K562 (cell line): ENCODE results near the gene COX18. TPM values are rescaled to one million over a fixed set of nuclear protein-coding genes. Genes with fewer than 3 reads are reported as not detected.

ENCODE experiments used
- ATAC-seq: fragments of 200-7000 bp; cut with Tn5 transposase; 3 replicates; pipeline ENCODE4 v1.9.1; 2020; ENCODE audit warnings: moderate library complexity
- BruUV-seq: library from RNA; stranded (reverse); fragments of 400-500 nt; replicated peaks from 2 replicates; lab custom pipeline; 2021; lab: Mats Ljungman, UMichigan
- CTCF ChIA-PET: fragments of 300-600 bp; formaldehyde crosslinking; extraction: SDS; loops from one replicate; lab custom pipeline; 2021; ENCODE audit warnings: low intra/inter-chr PET ratio; lab: Yijun Ruan, JAX
- POLR2A ChIA-PET: fragments of 300-600, 350-650 bp; sonication (Branson Sonifier 250); formaldehyde crosslinking; extraction: SDS; loops from one replicate; lab custom pipeline; 2021; ENCODE audit warnings: antibody characterized with exemption, inconsistent platforms; lab: Yijun Ruan, JAX
- DNase-seq, 4 experiments: peaks; one replicate each; pipeline versions ENCODE4 v3.0.0 to v3.0.0-alpha.2; 2011 to 2018; ENCODE audit warnings: low spot score in 3 of 4, mixed read lengths in 3 of 4; ENCODE audit errors: extremely low read depth in 1 of 4
- FAIRE-seq: peaks from 2 replicates; lab custom pipeline; 2011; peaks lifted over from hg19 to GRCh38; lab: Jason Lieb, UNC
- H2AFZ ChIP-seq: 2 replicates; pipeline ENCODE4 v1.6.0; 2011; ENCODE audit warnings: low read depth, low read length, control low read depth, inconsistent platforms
- H3K27ac ChIP-seq: fragments of 200-600 bp; 3 replicates; pipeline ENCODE4 v1.8.0; 2011; ENCODE audit warnings: low read depth, mild to moderate bottlenecking, control low read depth, inconsistent platforms, low read length, moderate library complexity, mixed read lengths; ENCODE audit errors: extremely low read depth
- H3K27me3 ChIP-seq, 2 experiments: fragments of 300-600 bp in 1 of 2; 2 replicates in 1 of 2; 3 replicates in 1 of 2; pipeline versions ENCODE4 v1.6.0 to v1.8.0; 2011; ENCODE audit warnings: inconsistent platforms in 2 of 2, low read length in 2 of 2, mild to moderate bottlenecking in 1 of 2, mixed read lengths in 1 of 2, moderate library complexity in 1 of 2; ENCODE audit not compliant: control insufficient read depth in 2 of 2, insufficient read depth in 2 of 2
- H3K36me3 ChIP-seq: fragments of 300-600 bp; 3 replicates; pipeline ENCODE4 v1.8.0; 2011; ENCODE audit warnings: mild to moderate bottlenecking, low read length, inconsistent platforms; ENCODE audit not compliant: control insufficient read depth, insufficient read depth
- H3K4me1 ChIP-seq, 2 experiments: fragments of 200-600 bp in 1 of 2; replicated peaks in 1 of 2; 2 replicates in 1 of 2; 3 replicates in 1 of 2; pipeline versions ENCODE4 v1.5.1 to v1.8.0; 2011; ENCODE audit warnings: inconsistent platforms in 2 of 2, low read length in 2 of 2, mild to moderate bottlenecking in 1 of 2, mixed read lengths in 1 of 2, moderate library complexity in 1 of 2; ENCODE audit not compliant: control insufficient read depth in 2 of 2, insufficient read depth in 2 of 2
- H3K4me2 ChIP-seq: 2 replicates; pipeline ENCODE4 v1.6.1; 2011; ENCODE audit warnings: low read length, control low read depth, inconsistent platforms, mixed read lengths; ENCODE audit not compliant: insufficient read depth
- H3K4me3 ChIP-seq: fragments of 200-600 bp; sonication (generic), shearing (Covaris generic); 2 replicates; pipeline ENCODE4 v1.5.1; 2016; ENCODE audit warnings: control low read depth, inconsistent platforms
- H3K79me2 ChIP-seq: fragments of 200-600 bp; 3 replicates; pipeline ENCODE4 v1.8.0; 2011; ENCODE audit warnings: low read length, inconsistent platforms; ENCODE audit not compliant: control insufficient read depth, insufficient read depth
- H3K9ac ChIP-seq, 2 experiments: 2 replicates each; pipeline versions ENCODE4 v1.6.0 to v1.6.1; 2011; ENCODE audit warnings: low read depth in 2 of 2, low read length in 2 of 2, control low read depth in 1 of 2, inconsistent platforms in 1 of 2, mild to moderate bottlenecking in 1 of 2, mixed read lengths in 1 of 2; ENCODE audit not compliant: insufficient read depth in 1 of 2
- H3K9me1 ChIP-seq: one replicate; pipeline ENCODE4 v1.6.0; 2011; ENCODE audit warnings: inconsistent platforms, mild to moderate bottlenecking, low read length, moderate library complexity; ENCODE audit not compliant: control insufficient read depth, insufficient read depth
- H3K9me3 ChIP-seq: replicated peaks from 2 replicates; pipeline ENCODE4 v1.5.1; 2011; ENCODE audit warnings: low read depth, low read length, inconsistent platforms; ENCODE audit not compliant: control insufficient read depth, insufficient read depth
- H4K20me1 ChIP-seq: replicated peaks from 2 replicates; pipeline ENCODE4 v1.6.1; 2011; ENCODE audit warnings: low read length, inconsistent platforms, mixed read lengths; ENCODE audit not compliant: control insufficient read depth, insufficient read depth
- ARID4B ChIP-seq: sonication (generic); formaldehyde crosslinking; IDR thresholded peaks from 2 replicates; pipeline ENCODE4 v1.8.0; 2022; ENCODE audit warnings: mild to moderate bottlenecking, missing genetic modification reagents
- ATF7 ChIP-seq: fragments of 450-650 bp; IDR thresholded peaks from 2 replicates; pipeline ENCODE4 v1.7.1; 2014; ENCODE audit warnings: mild to moderate bottlenecking, moderate library complexity
- CAMTA2 ChIP-seq: fragments of 250-450 bp; sonication (Bioruptor Pico); conservative IDR thresholded peaks from 2 replicates; pipeline ENCODE4 v1.5.1; 2022
- FOXK1 ChIP-seq: sonication (generic); formaldehyde crosslinking; IDR thresholded peaks from 2 replicates; pipeline ENCODE4 v1.8.0; 2022; ENCODE audit warnings: missing genetic modification reagents, mild to moderate bottlenecking, borderline replicate concordance
- HDAC8 ChIP-seq: fragments of 450-650 bp; IDR thresholded peaks from 2 replicates; pipeline ENCODE4 v1.6.1; 2016; ENCODE audit warnings: mild to moderate bottlenecking, missing genetic modification characterization, moderate library complexity, missing compliant biosample characterization
- HMG20A ChIP-seq: fragments of 450-650 bp; formaldehyde crosslinking; conservative IDR thresholded peaks from 2 replicates; pipeline ENCODE4 v1.4.0; 2020; ENCODE audit warnings: mild to moderate bottlenecking, mixed read lengths
- MCM7 ChIP-seq, 2 experiments: fragments of 450-650 bp; IDR thresholded peaks; 2 replicates each; pipeline ENCODE4 v1.6.1; 2016 to 2018
- NBN ChIP-seq: fragments of 450-650 bp; IDR thresholded peaks from 2 replicates; pipeline ENCODE4 v1.6.1; 2016; ENCODE audit warnings: low read depth, mild to moderate bottlenecking
- SAP30 ChIP-seq: fragments of 200-600 bp; sonication (generic); IDR thresholded peaks from 2 replicates; pipeline ENCODE4 v1.6.1; 2012; ENCODE audit warnings: borderline replicate concordance, low read depth, mild to moderate bottlenecking, moderate library complexity, low read length, control low read depth, inconsistent platforms; ENCODE audit not compliant: insufficient read depth, poor library complexity, severe bottlenecking
- SMARCA5 ChIP-seq: fragments of 450-650 bp; IDR thresholded peaks from 2 replicates; pipeline ENCODE4 v1.6.1; 2016
- THRAP3 ChIP-seq: fragments of 450-650 bp; IDR thresholded peaks from 2 replicates; pipeline ENCODE4 v1.6.1; 2016; ENCODE audit warnings: mild to moderate bottlenecking, inconsistent platforms, borderline replicate concordance
- ZNF165 ChIP-seq: fragments of 250-450 bp; sonication (Bioruptor Pico); IDR thresholded peaks from 2 replicates; pipeline ENCODE4 v1.4.0; 2020; ENCODE audit warnings: borderline replicate concordance
- WGBS: fragments of 100-300 bp; shearing (Covaris generic); methylation state at CpG from one replicate; pipeline ENCODE4 v1.1.6; 2016; ENCODE audit warnings: low coverage, mixed read lengths; ENCODE audit not compliant: insufficient coverage; ENCODE audit errors: missing lambda C conversion rate; 5-methylcytosine and 5-hydroxymethylcytosine counted together
- in situ Hi-C: fragments of 300-500 bp; cut with MboI; formaldehyde crosslinking; loops from 4 replicates; pipeline ENCODE4 v1.15.0; 2018; ENCODE audit warnings: inconsistent platforms, mixed read lengths
- intact Hi-C: fragments of 100-400 bp; cut with micrococcal nuclease; formaldehyde crosslinking; loops from 2 replicates; pipeline ENCODE4 v1.14.2; 2022
- polyA plus RNA-seq, 8 experiments: library from polyadenylated mRNA; depleted of rRNA in 4 of 8; stranded (reverse) in 5 of 8; unstranded in 3 of 8; fragments of >200 nt; fragmentation: Nextera tagmentation in 2 of 8; fragmentation: Illumina TruSeq in 1 of 8; extraction: Ambion mirVana in 2 of 8; extraction: Trizol in 1 of 8; gene quantifications; 2 replicates each; pipeline versions ENCODE4 v1.2.1 to v1.2.3, GENCODE V29; 2011 to 2014; ENCODE audit warnings: inconsistent platforms in 1 of 8, missing spikeins in 1 of 8
- total RNA-seq, 7 experiments: library from RNA; depleted of rRNA in 6 of 7; stranded (reverse); fragments of >200 nt in 6 of 7; fragmentation: Illumina TruSeq in 2 of 7; extraction: Trizol in 2 of 7; gene quantifications; 2 replicates each; pipeline versions ENCODE4 v1.2.1 to v1.2.3, GENCODE V29; 2011 to 2021; ENCODE audit warnings: low replicate concordance in 1 of 7
- TF ChIP-seq, protein P1 (sequence below), 3 experiments: fragments of 200-800 bp in 1 of 3; fragments of 250-450 bp in 1 of 3; fragments of 450-650 bp in 1 of 3; sonication (Bioruptor Pico) in 1 of 3; sonication (Bioruptor generic) in 1 of 3; formaldehyde crosslinking in 1 of 3; IDR thresholded peaks; 2 replicates each; pipeline versions ENCODE4 v1.6.1 to v1.8.0; 2016 to 2022; ENCODE audit warnings: mild to moderate bottlenecking in 2 of 3, missing genetic modification characterization in 2 of 3, missing compliant biosample characterization in 1 of 3, moderate library complexity in 1 of 3

Gene COX18
- total and polyA plus RNA-seq, 9 of the 15 experiments (the other 6 are each of a cell fraction or from before 2014, with no cell fraction given): 7.0 to 21.3 (median 14.7) TPM

DNA sequence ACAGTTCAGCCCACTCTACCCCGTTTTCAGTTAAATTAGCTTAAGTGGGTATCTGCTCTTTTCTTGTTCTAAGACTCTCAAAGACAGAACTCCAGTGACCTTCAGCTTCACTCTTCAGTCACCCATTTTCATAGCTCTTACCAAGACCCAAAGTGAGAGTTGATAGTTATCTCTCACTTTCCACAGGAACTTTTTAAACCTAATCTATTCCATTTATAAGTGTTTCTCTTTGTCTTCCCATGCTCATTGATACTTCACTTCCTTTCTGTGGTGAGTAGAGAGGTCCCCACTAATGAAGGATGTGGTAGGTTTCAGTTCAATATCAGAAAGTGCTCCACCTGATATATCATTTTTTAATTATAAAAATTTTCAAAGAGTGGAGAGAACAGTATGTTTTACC lies 33.4 kb downstream of the COX18 start:
- H2AFZ ChIP-seq: no peak overlapping the region
- in situ Hi-C loops (no loop called here), intact Hi-C loops (loop anchor here (5.0 kb wide), 1 partner anchor 271 kb away; no protein-coding TSS in a partner anchor)
- no peaks in the 10 kb centered on the region for H3K4me1 ChIP-seq
- H3K27me3 ChIP-seq: no peaks in the 10 kb centered on the region
- no peak overlapping the region for H3K9ac ChIP-seq
- no peak overlapping the region for H3K27ac ChIP-seq
- TF ChIP-seq THRAP3: no peak
- no peak for TF ChIP-seq ZNF165 (CRISPR knock-in tag)
- no peak for TF ChIP-seq ATF7
- TF ChIP-seq HMG20A (CRISPR knock-in tag): no peak
- TF ChIP-seq SMARCA5: no peak
- TF ChIP-seq SAP30: no peak
- no peak for TF ChIP-seq ARID4B (CRISPR knock-in tag)
- no peak for TF ChIP-seq HDAC8 (tag)
- no peak for TF ChIP-seq MCM7 (IDR thresholded peaks at IDR 0.05)
- TF ChIP-seq FOXK1: no peak
- no peak for TF ChIP-seq CAMTA2 (CRISPR knock-in tag)
- TF ChIP-seq NBN: no peak
- TF ChIP-seq, protein P1, sequence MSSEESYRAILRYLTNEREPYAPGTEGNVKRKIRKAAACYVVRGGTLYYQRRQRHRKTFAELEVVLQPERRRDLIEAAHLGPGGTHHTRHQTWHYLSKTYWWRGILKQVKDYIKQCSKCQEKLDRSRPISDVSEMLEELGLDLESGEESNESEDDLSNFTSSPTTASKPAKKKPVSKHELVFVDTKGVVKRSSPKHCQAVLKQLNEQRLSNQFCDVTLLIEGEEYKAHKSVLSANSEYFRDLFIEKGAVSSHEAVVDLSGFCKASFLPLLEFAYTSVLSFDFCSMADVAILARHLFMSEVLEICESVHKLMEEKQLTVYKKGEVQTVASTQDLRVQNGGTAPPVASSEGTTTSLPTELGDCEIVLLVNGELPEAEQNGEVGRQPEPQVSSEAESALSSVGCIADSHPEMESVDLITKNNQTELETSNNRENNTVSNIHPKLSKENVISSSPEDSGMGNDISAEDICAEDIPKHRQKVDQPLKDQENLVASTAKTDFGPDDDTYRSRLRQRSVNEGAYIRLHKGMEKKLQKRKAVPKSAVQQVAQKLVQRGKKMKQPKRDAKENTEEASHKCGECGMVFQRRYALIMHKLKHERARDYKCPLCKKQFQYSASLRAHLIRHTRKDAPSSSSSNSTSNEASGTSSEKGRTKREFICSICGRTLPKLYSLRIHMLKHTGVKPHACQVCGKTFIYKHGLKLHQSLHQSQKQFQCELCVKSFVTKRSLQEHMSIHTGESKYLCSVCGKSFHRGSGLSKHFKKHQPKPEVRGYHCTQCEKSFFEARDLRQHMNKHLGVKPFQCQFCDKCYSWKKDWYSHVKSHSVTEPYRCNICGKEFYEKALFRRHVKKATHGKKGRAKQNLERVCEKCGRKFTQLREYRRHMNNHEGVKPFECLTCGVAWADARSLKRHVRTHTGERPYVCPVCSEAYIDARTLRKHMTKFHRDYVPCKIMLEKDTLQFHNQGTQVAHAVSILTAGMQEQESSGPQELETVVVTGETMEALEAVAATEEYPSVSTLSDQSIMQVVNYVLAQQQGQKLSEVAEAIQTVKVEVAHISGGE (CRISPR knock-in tag; IDR thresholded peaks at IDR 0.05): no peak
- H3K9me1 ChIP-seq: no peaks in the 10 kb centered on the region
- ChIA-PET POLR2A (interaction anchor here (1.5 kb wide), 1 partner anchor 9 kb away, joined by 3 read pairs; no protein-coding TSS in a partner anchor), CTCF (no interaction called here)
- 0 out of 2 replicates have a peak, but pooled peaks cover 1% of the 10 kb centered on the region for H3K9me3 ChIP-seq
- DNase-seq (no peak), ATAC-seq (no peak), FAIRE-seq (no peak)
- H3K36me3 ChIP-seq: no peaks in the 10 kb centered on the region
- BruUV-seq: no TSS peak
- no peak overlapping the region for H3K4me3 ChIP-seq
- H4K20me1 ChIP-seq: no peaks in the 10 kb centered on the region
- no peak overlapping the region for H3K4me2 ChIP-seq
- no peaks in the 10 kb centered on the region for H3K79me2 ChIP-seq
- WGBS: 0% methylated on average over 1 of the region's 1 CpG
